HepG2 (cell line): ENCODE measurements around the gene BTBD17. TPM values are rescaled to one million over a fixed set of nuclear protein-coding genes. Genes with fewer than 3 reads are reported as not detected.

Experiments used
- ATAC-seq: fragments of 200-7000 bp; cut with Tn5 transposase; 3 replicates; pipeline ENCODE4 v1.9.1; 2020; ENCODE audit warnings: mild to moderate bottlenecking, moderate library complexity
- BruUV-seq: library from RNA; stranded (reverse); fragments of 400-500 nt; replicated peaks from 2 replicates; lab custom pipeline; 2021; lab: Mats Ljungman, UMichigan
- CTCF ChIA-PET: fragments of 300-600 bp; formaldehyde crosslinking; extraction: SDS; loops from one replicate; lab custom pipeline; 2021; ENCODE audit warnings: low total read pairs, inconsistent platforms, low intra/inter-chr PET ratio; lab: Yijun Ruan, JAX
- POLR2A ChIA-PET: fragments of 350-600 bp; sonication (Branson Sonifier 250); formaldehyde crosslinking; loops from one replicate; lab custom pipeline; 2020; ENCODE audit warnings: antibody characterized with exemption, inconsistent platforms; lab: Yijun Ruan, JAX
- DNase-seq: peaks from one replicate; pipeline ENCODE4 v3.0.0-alpha.2; 2015; ENCODE audit warnings: low spot score
- FAIRE-seq: peaks from 3 replicates; lab custom pipeline; 2011; peaks lifted over from hg19 to GRCh38; lab: Jason Lieb, UNC
- H2AFZ ChIP-seq: one replicate; pipeline ENCODE4 v1.6.1; 2011; ENCODE audit warnings: low read length, inconsistent platforms
- H3K27ac ChIP-seq: fragments of 300-600 bp; 3 replicates; pipeline ENCODE4 v1.8.0; 2011; ENCODE audit warnings: mixed run types, mild to moderate bottlenecking, mixed read lengths, low read length, inconsistent platforms; ENCODE audit not compliant: insufficient read depth; ENCODE audit errors: extremely low read length
- H3K27me3 ChIP-seq, 2 experiments: fragments of 200-600 bp in 1 of 2; 2 replicates in 1 of 2; 3 replicates in 1 of 2; pipeline versions ENCODE4 v1.6.0 to v1.8.0; 2011; ENCODE audit warnings: low read length in 2 of 2, mild to moderate bottlenecking in 2 of 2, moderate library complexity in 2 of 2, inconsistent platforms in 1 of 2; ENCODE audit not compliant: insufficient read depth in 2 of 2, control insufficient read depth in 1 of 2
- H3K36me3 ChIP-seq, 2 experiments: fragments of 200-600 bp in 1 of 2; replicated peaks in 1 of 2; 2 replicates in 1 of 2; 3 replicates in 1 of 2; pipeline versions ENCODE4 v1.5.1 to v1.8.0; 2011; ENCODE audit warnings: low read length in 2 of 2, inconsistent platforms in 1 of 2; ENCODE audit not compliant: insufficient read depth in 2 of 2, control insufficient read depth in 1 of 2
- H3K4me1 ChIP-seq: 2 replicates; pipeline ENCODE4 v1.5.1; 2012; ENCODE audit warnings: low read length, inconsistent platforms; ENCODE audit not compliant: insufficient read depth
- H3K4me2 ChIP-seq: 2 replicates; pipeline ENCODE4 v1.6.0; 2011; ENCODE audit warnings: low read depth, low read length, inconsistent platforms
- H3K4me3 ChIP-seq, 3 experiments: fragments of 200-600 bp in 1 of 3; sonication (generic), shearing (Covaris generic) in 1 of 3; replicated peaks in 1 of 3; 2 replicates each; pipeline ENCODE4 v1.5.1; 2011 to 2016; ENCODE audit warnings: low read length in 3 of 3, inconsistent platforms in 2 of 3, low read depth in 2 of 3, mild to moderate bottlenecking in 2 of 3, control low read depth in 1 of 3, mixed read lengths in 1 of 3; ENCODE audit not compliant: insufficient read depth in 1 of 3
- H3K79me2 ChIP-seq: one replicate; pipeline ENCODE4 v1.6.1; 2011; ENCODE audit warnings: low read length, inconsistent platforms; ENCODE audit not compliant: insufficient read depth
- H3K9ac ChIP-seq: 2 replicates; pipeline ENCODE4 v1.6.0; 2011; ENCODE audit warnings: mild to moderate bottlenecking, low read depth, low read length, inconsistent platforms; ENCODE audit not compliant: insufficient read depth
- H3K9me3 ChIP-seq: 2 replicates; pipeline ENCODE4 v1.5.1; 2012; ENCODE audit warnings: mild to moderate bottlenecking, low read length
- H4K20me1 ChIP-seq: 2 replicates; pipeline ENCODE4 v1.6.0; 2011; ENCODE audit warnings: inconsistent platforms, mild to moderate bottlenecking, low read length, moderate library complexity; ENCODE audit not compliant: insufficient read depth
- CEBPG ChIP-seq: IDR thresholded peaks from 2 replicates; pipeline ENCODE4 v1.6.1; 2016
- HMGA1 ChIP-seq: sonication (generic); formaldehyde crosslinking; conservative IDR thresholded peaks from 2 replicates; pipeline ENCODE4 v1.4.0; 2020; ENCODE audit warnings: missing genetic modification reagents
- MED8 ChIP-seq: sonication (generic); formaldehyde crosslinking; IDR thresholded peaks from 2 replicates; pipeline ENCODE4 v1.8.1; 2023; ENCODE audit warnings: mild to moderate bottlenecking, missing genetic modification reagents; ENCODE audit not compliant: insufficient replicate concordance
- NR3C1 ChIP-seq: sonication (generic); formaldehyde crosslinking; IDR thresholded peaks from 2 replicates; pipeline ENCODE4 v1.4.0; 2020; ENCODE audit warnings: missing genetic modification reagents
- PAF1 ChIP-seq: IDR thresholded peaks from 2 replicates; pipeline ENCODE4 v1.6.1; 2016; ENCODE audit warnings: missing genetic modification reagents, missing compliant biosample characterization
- PAWR ChIP-seq: sonication (generic); formaldehyde crosslinking; IDR thresholded peaks from 2 replicates; pipeline ENCODE4 v1.4.0; 2020; ENCODE audit warnings: missing genetic modification reagents, mild to moderate bottlenecking, borderline replicate concordance
- PRMT3 ChIP-seq: sonication (generic); formaldehyde crosslinking; IDR thresholded peaks from 2 replicates; pipeline ENCODE4 v1.8.1; 2022; ENCODE audit warnings: low read depth, mild to moderate bottlenecking, moderate library complexity, missing genetic modification reagents, borderline replicate concordance
- SAFB2 ChIP-seq: sonication (generic); formaldehyde crosslinking; IDR thresholded peaks from 2 replicates; pipeline ENCODE4 v1.5.1; 2020; ENCODE audit warnings: missing genetic modification reagents, low read depth, mild to moderate bottlenecking, borderline replicate concordance
- ZKSCAN1 ChIP-seq: fragments of 150-350 bp; IDR thresholded peaks from 2 replicates; pipeline ENCODE4 v1.6.1; 2014; ENCODE audit warnings: low read length
- ZNF484 ChIP-seq: sonication (generic); formaldehyde crosslinking; IDR thresholded peaks from 2 replicates; pipeline ENCODE4 v1.5.1; 2020; ENCODE audit warnings: mild to moderate bottlenecking, low read depth, missing genetic modification reagents, borderline replicate concordance
- ZNF674 ChIP-seq: sonication (generic); formaldehyde crosslinking; IDR thresholded peaks from 2 replicates; pipeline ENCODE4 v1.5.0; 2020; ENCODE audit warnings: low read depth, mild to moderate bottlenecking, missing genetic modification reagents
- ZNF710 ChIP-seq: sonication (generic); formaldehyde crosslinking; IDR thresholded peaks from 2 replicates; pipeline ENCODE4 v1.5.0; 2020; ENCODE audit warnings: mild to moderate bottlenecking, missing genetic modification reagents, borderline replicate concordance
- ZNF713 ChIP-seq: sonication (generic); formaldehyde crosslinking; IDR thresholded peaks from 2 replicates; pipeline ENCODE4 v1.4.0; 2020; ENCODE audit warnings: mild to moderate bottlenecking, missing genetic modification reagents
- ZNF777 ChIP-seq: sonication (generic); formaldehyde crosslinking; IDR thresholded peaks from 2 replicates; pipeline ENCODE4 v1.4.0; 2020; ENCODE audit warnings: missing genetic modification reagents
- ZSCAN5A ChIP-seq: sonication (generic); formaldehyde crosslinking; IDR thresholded peaks from 2 replicates; pipeline ENCODE4 v1.8.0; 2022; ENCODE audit warnings: mild to moderate bottlenecking, missing genetic modification reagents, borderline replicate concordance
- WGBS: methylation state at CpG from one replicate; pipeline ENCODE4 v1.1.6; 2017; ENCODE audit warnings: low lambda C conversion rate; 5-methylcytosine and 5-hydroxymethylcytosine counted together
- in situ Hi-C: cut with HindIII; loops from 2 replicates; pipeline ENCODE4 v1.10.0; 2017; ENCODE audit warnings: low pct_unique_long_range_greater_than_20kb; ENCODE audit not compliant: extremely low pct_ligation_motif_present
- intact Hi-C: fragments of 100-400 bp; cut with micrococcal nuclease; formaldehyde crosslinking; loops from one replicate; pipeline ENCODE4 v1.10.0; 2022; ENCODE audit not compliant: unreplicated experiment
- polyA plus RNA-seq, 8 experiments: library from polyadenylated mRNA; depleted of rRNA in 3 of 8; stranded (reverse) in 7 of 8; unstranded in 1 of 8; fragments of >200 nt; fragmentation: Illumina TruSeq in 4 of 8; extraction: Trizol in 4 of 8; gene quantifications; 2 replicates each; pipeline versions ENCODE4 v1.2.1 to v1.2.3, GENCODE V29; 2011 to 2016; ENCODE audit warnings: low read depth in 4 of 8, missing spikeins in 1 of 8, mixed read lengths in 1 of 8; ENCODE audit not compliant: insufficient read depth in 1 of 8
- total RNA-seq, 5 experiments: library from RNA; depleted of rRNA; stranded (reverse); fragments of >200 nt; fragmentation: Illumina TruSeq; extraction: Trizol; gene quantifications; 2 replicates each; pipeline ENCODE4 v1.2.3, GENCODE V29; 2016; ENCODE audit warnings: low read depth in 1 of 5

The BTBD17 gene
- total and polyA plus RNA-seq, 2 of the 13 experiments (the other 11 are each of a cell fraction or from before 2014, with no cell fraction given), result not detected

GRCh38 chr17:74314877-74315276 lies 46.8 kb downstream of the BTBD17 start:
- ATAC-seq (no peak), DNase-seq (no peak), FAIRE-seq (no peak)
- CTCF ChIA-PET, result no interaction called here
- no peaks in the 10 kb centered on the region for H4K20me1 ChIP-seq
- H3K27ac ChIP-seq, result no peak overlapping the region
- TF ChIP-seq ZNF484 (CRISPR knock-in tag), result no peak
- no peak for TF ChIP-seq NR3C1 (CRISPR knock-in tag)
- no peak for TF ChIP-seq HMGA1 (CRISPR knock-in tag)
- TF ChIP-seq ZKSCAN1, result no peak
- no peak for TF ChIP-seq PAF1 (CRISPR knock-in tag)
- TF ChIP-seq ZNF674 (CRISPR knock-in tag), result no peak
- no peak for TF ChIP-seq PAWR (CRISPR knock-in tag)
- TF ChIP-seq MED8 (CRISPR knock-in tag), result no peak
- TF ChIP-seq PRMT3 (CRISPR knock-in tag), result no peak
- TF ChIP-seq ZNF777 (CRISPR knock-in tag), result no peak
- TF ChIP-seq ZNF710 (CRISPR knock-in tag), result no peak
- no peak for TF ChIP-seq CEBPG (CRISPR knock-in tag)
- TF ChIP-seq SAFB2 (CRISPR knock-in tag), result no peak
- no peak for TF ChIP-seq ZSCAN5A (CRISPR knock-in tag)
- TF ChIP-seq ZNF713 (CRISPR knock-in tag), result no peak
- no peak overlapping the region for H2AFZ ChIP-seq
- POLR2A ChIA-PET, result no interaction called here
- in situ Hi-C loops, result no loop called here
- WGBS, result 21% methylated on average over 12 of the region's 15 CpGs
- no peaks in the 10 kb centered on the region for H3K4me1 ChIP-seq
- H3K27me3 ChIP-seq, result peaks cover 2 to 20% of the 10 kb centered on the region in 2 experiments
- BruUV-seq, result no TSS peak
- H3K4me2 ChIP-seq, result no peak overlapping the region
- H3K9me3 ChIP-seq, result peaks cover 18% of the 10 kb centered on the region
- no peak overlapping the region for H3K4me3 ChIP-seq
- intact Hi-C loops, result no loop called here
- no peaks in the 10 kb centered on the region for H3K36me3 ChIP-seq
- no peak overlapping the region for H3K9ac ChIP-seq
- H3K79me2 ChIP-seq, result no peaks in the 10 kb centered on the region
